Subcutaneous adipose tissue (tissue), 4 donors: ENCODE measurements around the gene RHOH. TPM values are rescaled to one million over a fixed set of nuclear protein-coding genes. Genes with fewer than 3 reads are reported as not detected.

ENCODE experiments used
- CTCF ChIP-seq: fragments of 450-650 bp; IDR thresholded peaks from one replicate; pipeline ENCODE4 v1.5.1; 2016; ENCODE audit warnings: low read depth, mild to moderate bottlenecking, control low read depth, antibody characterized with exemption, moderate library complexity
- total RNA-seq, 4 donors: library from RNA; depleted of rRNA; stranded (reverse); fragments of >200 nt; gene quantifications; one replicate each; pipeline ENCODE4 v1.1.0, GENCODE V29; 2016

Gene RHOH
- total RNA-seq, 4 donors from 2014 or later: 2.1 to 7.0 (median 3.7) TPM

- no peak for TF ChIP-seq CTCF
Observed at GRCh38 chr4:40179360-40179759, 17.5 kb upstream of the RHOH start.

GRCh38 chr4:40180356-40180755 is 16.5 kb upstream of the RHOH start:
- no peak for TF ChIP-seq CTCF

GRCh38 chr4:40182001-40182400 is 14.8 kb upstream of the RHOH start:
- TF ChIP-seq CTCF: no peak

- TF ChIP-seq CTCF: no peak
Observed at GRCh38 chr4:40182954-40183353, 13.9 kb upstream of the RHOH start.

- TF ChIP-seq CTCF: no peak
Observed at GRCh38 chr4:40183615-40184411, 13.0 kb upstream of the RHOH start.

- TF ChIP-seq CTCF: no peak
Observed at GRCh38 chr4:40185830-40186664, 10.8 kb upstream of the RHOH start.

GRCh38 chr4:40186665-40187014 is 10.2 kb upstream of the RHOH start:
- TF ChIP-seq CTCF: no peak
